ENCODE data around the gene ZBTB5. TPM values are rescaled to one million over a fixed set of nuclear protein-coding genes. Genes with fewer than 3 reads are reported as not detected.

ZBTB5 gene
- total and polyA plus RNA-seq, 2 of the 13 experiments (the other 11 are each of a cell fraction or from before 2014, with no cell fraction given): 12.5 to 20.5 TPM

- TF ChIP-seq ZNF569 (CRISPR knock-in tag; IDR thresholded peaks at IDR 0.05; ENCODE audit: borderline replicate concordance) (no peak), ZNF552 (CRISPR knock-in tag; IDR thresholded peaks at IDR 0.05; ENCODE audit: borderline replicate concordance) (no peak), ZNF646 (CRISPR knock-in tag; IDR thresholded peaks at IDR 0.05) (no peak), ZNF282 (IDR thresholded peaks at IDR 0.05; ENCODE audit: partially characterized antibody) (no peak), BRD4 (CRISPR knock-in tag; IDR thresholded peaks at IDR 0.05) (0 out of 2 replicates have a peak, but pooled peaks have one; percentile 63), SMARCC2 (IDR thresholded peaks at IDR 0.05) (no peak), SRY (CRISPR knock-in tag; IDR thresholded peaks at IDR 0.05) (peak; percentile 62; the same call in 1 of the 2 replicates), MTA3 (CRISPR knock-in tag; IDR thresholded peaks at IDR 0.05) (no peak), ZNF670 (CRISPR knock-in tag; IDR thresholded peaks at IDR 0.05; ENCODE audit: borderline replicate concordance) (peak; percentile 92), RCOR2 (CRISPR knock-in tag; IDR thresholded peaks at IDR 0.05) (peak; percentile 89; the same call in 1 of the 2 replicates), DR1 (CRISPR knock-in tag; IDR thresholded peaks at IDR 0.05) (no peak; the same call in 1 of the 2 replicates), TEF (CRISPR knock-in tag; IDR thresholded peaks at IDR 0.05) (no peak), SMAD1 (CRISPR knock-in tag; IDR thresholded peaks at IDR 0.05; ENCODE audit: borderline replicate concordance, low read depth) (no peak; the same call in 1 of the 2 replicates), RBFOX2 (IDR thresholded peaks at IDR 0.05; ENCODE audit: low read depth, low read length) (no peak), MAX (IDR thresholded peaks at IDR 0.05) (peak; percentile 85), DNMT3B (CRISPR knock-in tag; conservative IDR thresholded peaks at IDR 0.05) (no peak), STAT5B (CRISPR knock-in tag; IDR thresholded peaks at IDR 0.05) (no peak), ZNF460 (CRISPR knock-in tag; IDR thresholded peaks at IDR 0.05; ENCODE audit: borderline replicate concordance) (peak; percentile 30; the same call in 1 of the 2 replicates), MAFG (CRISPR knock-in tag; IDR thresholded peaks at IDR 0.05) (no peak)
- TF ChIP-seq, protein P1, sequence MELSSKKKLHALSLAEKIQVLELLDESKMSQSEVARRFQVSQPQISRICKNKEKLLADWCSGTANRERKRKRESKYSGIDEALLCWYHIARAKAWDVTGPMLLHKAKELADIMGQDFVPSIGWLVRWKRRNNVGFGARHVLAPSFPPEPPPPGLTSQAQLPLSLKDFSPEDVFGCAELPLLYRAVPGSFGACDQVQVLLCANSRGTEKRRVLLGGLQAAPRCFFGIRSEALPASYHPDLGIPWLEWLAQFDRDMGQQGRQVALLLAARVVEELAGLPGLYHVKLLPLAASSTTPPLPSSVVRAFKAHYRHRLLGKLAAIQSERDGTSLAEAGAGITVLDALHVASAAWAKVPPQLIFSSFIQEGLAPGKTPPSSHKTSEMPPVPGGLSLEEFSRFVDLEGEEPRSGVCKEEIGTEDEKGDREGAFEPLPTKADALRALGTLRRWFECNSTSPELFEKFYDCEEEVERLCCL (CRISPR knock-in tag; IDR thresholded peaks at IDR 0.05; ENCODE audit: borderline replicate concordance): no peak
- TF ChIP-seq, protein P2, sequence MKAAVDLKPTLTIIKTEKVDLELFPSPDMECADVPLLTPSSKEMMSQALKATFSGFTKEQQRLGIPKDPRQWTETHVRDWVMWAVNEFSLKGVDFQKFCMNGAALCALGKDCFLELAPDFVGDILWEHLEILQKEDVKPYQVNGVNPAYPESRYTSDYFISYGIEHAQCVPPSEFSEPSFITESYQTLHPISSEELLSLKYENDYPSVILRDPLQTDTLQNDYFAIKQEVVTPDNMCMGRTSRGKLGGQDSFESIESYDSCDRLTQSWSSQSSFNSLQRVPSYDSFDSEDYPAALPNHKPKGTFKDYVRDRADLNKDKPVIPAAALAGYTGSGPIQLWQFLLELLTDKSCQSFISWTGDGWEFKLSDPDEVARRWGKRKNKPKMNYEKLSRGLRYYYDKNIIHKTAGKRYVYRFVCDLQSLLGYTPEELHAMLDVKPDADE (CRISPR knock-in tag; IDR thresholded peaks at IDR 0.05): no peak
Measured at GRCh38 chr9:37508135-37508833, 43.0 kb upstream of the ZBTB5 start (continued).

All from HepG2 (cell line).